Large intestine (tissue), 3 donors: ENCODE data around the gene STK11. TPM values are rescaled to one million over a fixed set of nuclear protein-coding genes. Genes with fewer than 3 reads are reported as not detected.

Source experiments
- DNase-seq, 2 donors: peaks; one replicate each; pipeline versions ENCODE4 v3.0.0 to v3.0.0-alpha.2; 2013
- H3K27ac ChIP-seq: one replicate; pipeline ENCODE4 v1.5.1; 2013; ENCODE audit warnings: low read length
- H3K27me3 ChIP-seq: 2 replicates; pipeline ENCODE4 v1.6.1; 2013; ENCODE audit warnings: low read length; ENCODE audit not compliant: control insufficient read depth, insufficient read depth
- H3K36me3 ChIP-seq: 2 replicates; pipeline ENCODE4 v1.6.1; 2013; ENCODE audit warnings: low read length; ENCODE audit not compliant: control insufficient read depth, insufficient read depth
- H3K4me1 ChIP-seq: one replicate; pipeline ENCODE4 v1.6.1; 2013; ENCODE audit warnings: low read length; ENCODE audit not compliant: control insufficient read depth, insufficient read depth
- H3K4me3 ChIP-seq: one replicate; pipeline ENCODE4 v1.5.1; 2013; ENCODE audit warnings: low read length
- H3K9me3 ChIP-seq: one replicate; pipeline ENCODE4 v1.6.1; 2013; ENCODE audit warnings: mild to moderate bottlenecking, low read depth, low read length, moderate library complexity; ENCODE audit not compliant: control insufficient read depth
- WGBS: methylation state at CpG from one replicate; pipeline ENCODE4 v1.1.5; 2013; ENCODE audit warnings: low lambda C conversion rate; ENCODE audit not compliant: insufficient coverage; 5-methylcytosine and 5-hydroxymethylcytosine counted together
- polyA plus RNA-seq: library from polyadenylated mRNA; unstranded; fragments of 120-200 nt; gene quantifications from one replicate; pipeline ENCODE4 v1.2.1, GENCODE V29; 2013

STK11 gene
- polyA plus RNA-seq, 1 donor, result 67.1 TPM

DNA sequence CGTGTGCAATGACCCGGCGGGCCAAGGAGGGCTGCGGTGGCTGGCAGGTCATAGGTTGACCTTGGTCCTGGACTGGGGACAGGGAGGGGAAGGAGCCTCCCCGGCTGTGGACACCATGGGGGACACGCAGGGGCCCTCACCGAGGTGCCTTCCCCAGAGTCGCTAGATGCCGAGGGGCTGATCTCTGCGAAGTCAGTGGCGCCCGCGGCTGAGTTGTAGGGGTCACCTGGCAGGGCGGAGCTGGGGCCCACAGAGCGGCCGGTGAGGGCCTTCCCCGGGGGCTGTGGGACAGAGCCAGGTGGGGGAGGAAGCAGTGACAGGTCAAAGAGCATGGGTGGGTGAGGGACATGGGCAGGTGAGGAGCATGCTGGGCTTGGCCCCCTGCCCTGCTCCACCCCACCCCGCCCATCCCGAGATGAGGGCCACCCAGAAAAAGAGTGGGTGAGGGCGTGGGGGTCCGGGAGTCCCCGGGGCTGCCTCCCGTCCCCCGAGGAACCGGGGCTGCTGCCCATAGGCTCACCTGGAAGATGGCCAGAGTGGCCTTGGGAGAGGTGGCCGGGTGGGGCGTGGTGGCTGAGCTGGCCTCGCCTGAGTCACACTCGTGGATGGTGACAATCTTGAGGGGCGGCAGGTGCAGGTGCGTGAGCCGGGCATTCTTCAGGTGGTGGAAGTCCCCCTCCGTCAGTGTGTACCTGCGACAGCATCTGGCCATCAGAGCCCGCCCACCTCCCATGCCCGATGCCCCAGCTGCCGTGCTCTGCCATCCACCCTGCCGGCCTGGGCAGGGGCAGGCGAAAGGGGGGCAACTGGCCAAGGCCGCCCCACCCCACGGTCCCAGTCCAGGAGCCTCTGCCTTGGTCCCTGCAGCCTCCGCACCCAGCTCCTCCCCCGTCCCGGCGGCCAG lies 28.7 kb downstream of the STK11 start:
- WGBS, result no CpG with 5 or more reads among the region's 45 CpGs
- peaks cover 38% of the 10 kb centered on the region for H3K4me1 ChIP-seq
- no peaks in the 10 kb centered on the region for H3K36me3 ChIP-seq
- H3K4me3 ChIP-seq, result no peak overlapping the region
- peaks cover 13% of the 10 kb centered on the region for H3K9me3 ChIP-seq
- H3K27ac ChIP-seq, result no peak overlapping the region
- no peak for DNase-seq
- peaks cover 23% of the 10 kb centered on the region for H3K27me3 ChIP-seq

DNA sequence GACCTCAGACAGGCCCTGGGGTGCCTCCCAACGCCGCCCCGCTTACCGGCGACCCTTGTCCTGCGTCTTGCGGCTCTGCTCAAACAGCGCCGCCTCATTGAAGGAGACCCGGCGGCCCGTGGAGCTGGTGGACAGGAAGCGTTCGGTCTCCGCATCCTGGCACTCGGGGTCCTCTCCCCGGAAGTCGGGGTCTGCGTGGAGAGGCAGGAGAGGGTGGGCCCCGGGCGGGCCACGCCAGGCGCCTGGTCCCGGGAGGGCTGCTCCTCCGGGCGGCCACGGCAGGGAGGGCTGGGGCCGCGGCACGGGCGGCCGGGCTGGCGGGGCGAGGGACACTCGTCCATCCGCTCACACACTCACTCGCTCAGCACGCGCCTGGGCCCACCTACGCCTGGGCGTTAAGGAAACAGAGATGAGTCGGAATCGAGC lies 29.4 kb downstream of the STK11 start:
- peaks cover 23% of the 10 kb centered on the region for H3K27me3 ChIP-seq
- WGBS, result no CpG with 5 or more reads among the region's 43 CpGs
- no peak for DNase-seq
- H3K36me3 ChIP-seq, result no peaks in the 10 kb centered on the region
- H3K4me3 ChIP-seq, result no peak overlapping the region
- no peak overlapping the region for H3K27ac ChIP-seq
- peaks cover 44% of the 10 kb centered on the region for H3K4me1 ChIP-seq
- peaks cover 13% of the 10 kb centered on the region for H3K9me3 ChIP-seq

DNA sequence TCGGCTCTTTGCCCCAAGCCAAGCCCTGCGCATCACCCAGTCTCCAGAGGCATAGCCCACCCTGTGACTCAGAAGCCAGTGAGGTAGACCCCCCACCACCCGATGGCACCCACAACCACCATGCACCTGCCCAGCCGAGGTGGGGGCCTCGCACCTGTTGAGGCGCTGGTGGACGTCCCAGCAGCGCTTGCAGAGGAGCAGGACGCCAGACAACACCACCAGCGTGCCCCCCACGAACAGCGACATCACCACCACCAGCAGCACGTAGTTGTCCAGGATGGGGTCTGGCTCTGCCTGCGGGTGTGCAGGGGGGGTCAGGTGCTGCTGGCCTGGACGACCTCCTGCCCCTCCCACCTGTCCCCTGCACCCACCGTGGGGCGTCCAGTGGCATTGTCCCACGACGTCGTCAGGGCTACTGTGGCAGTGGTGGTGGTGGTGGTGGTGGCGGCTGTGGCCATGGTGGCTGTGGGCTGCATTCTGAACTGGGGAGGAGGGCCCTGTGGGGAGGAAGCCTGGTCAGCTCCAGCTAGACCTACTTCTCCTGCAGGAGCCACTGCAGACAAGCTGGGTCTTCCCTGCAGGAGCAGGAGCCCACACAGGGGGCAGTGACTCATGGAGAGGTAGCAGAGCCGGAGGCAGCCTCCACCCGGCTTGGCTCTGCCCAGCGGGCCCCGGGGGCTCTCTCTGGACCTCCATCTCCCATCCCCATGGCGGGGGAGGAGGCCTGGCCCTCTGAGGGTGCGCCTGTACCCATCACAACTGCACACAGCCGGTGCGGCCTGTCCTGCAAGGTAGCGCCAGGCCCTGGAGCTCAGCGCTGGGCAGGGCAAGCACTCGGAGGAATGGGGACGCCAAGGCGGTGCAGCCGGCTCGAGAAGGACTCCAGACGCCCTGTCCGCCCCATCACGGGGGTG lies 30.3 kb downstream of the STK11 start:
- DNase-seq, result no peak
- Histone ChIP-seq H3K9me3 (peaks cover 13% of the 10 kb centered on the region), H3K4me1 (peaks cover 42% of the 10 kb centered on the region), H3K27me3 (peaks cover 23% of the 10 kb centered on the region), H3K27ac (no peak overlapping the region), H3K4me3 (no peak overlapping the region), H3K36me3 (no peaks in the 10 kb centered on the region)
- WGBS, result no CpG with 5 or more reads among the region's 39 CpGs

DNA sequence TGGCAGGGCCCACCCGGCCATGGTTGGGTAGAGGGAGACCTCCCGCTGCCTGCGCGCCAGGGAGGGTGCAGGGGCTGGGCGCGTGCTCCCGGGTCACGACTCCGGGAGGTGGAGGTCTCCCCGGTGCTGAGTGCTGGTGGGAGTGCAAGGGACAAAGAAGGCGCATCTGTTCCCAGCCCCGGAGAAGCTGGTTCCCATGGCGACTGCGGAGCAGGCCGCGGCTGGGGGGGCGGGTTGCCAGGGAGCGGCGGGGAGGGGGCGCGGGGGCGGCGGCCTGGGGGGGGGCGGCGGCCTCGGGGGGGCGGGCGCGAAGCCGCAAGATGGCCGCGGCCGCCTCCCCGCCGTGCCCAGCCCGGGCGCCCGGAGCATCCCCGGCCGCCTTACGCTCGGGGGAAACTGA lies 31.0 kb downstream of the STK11 start:
- Histone ChIP-seq H3K27ac (no peak overlapping the region), H3K27me3 (peaks cover 23% of the 10 kb centered on the region), H3K4me3 (peak overlapping the region; percentile 53), H3K4me1 (peaks cover 43% of the 10 kb centered on the region), H3K36me3 (no peaks in the 10 kb centered on the region), H3K9me3 (peaks cover 13% of the 10 kb centered on the region)
- DNase-seq, result no peak
- WGBS, result no CpG with 5 or more reads among the region's 42 CpGs

DNA sequence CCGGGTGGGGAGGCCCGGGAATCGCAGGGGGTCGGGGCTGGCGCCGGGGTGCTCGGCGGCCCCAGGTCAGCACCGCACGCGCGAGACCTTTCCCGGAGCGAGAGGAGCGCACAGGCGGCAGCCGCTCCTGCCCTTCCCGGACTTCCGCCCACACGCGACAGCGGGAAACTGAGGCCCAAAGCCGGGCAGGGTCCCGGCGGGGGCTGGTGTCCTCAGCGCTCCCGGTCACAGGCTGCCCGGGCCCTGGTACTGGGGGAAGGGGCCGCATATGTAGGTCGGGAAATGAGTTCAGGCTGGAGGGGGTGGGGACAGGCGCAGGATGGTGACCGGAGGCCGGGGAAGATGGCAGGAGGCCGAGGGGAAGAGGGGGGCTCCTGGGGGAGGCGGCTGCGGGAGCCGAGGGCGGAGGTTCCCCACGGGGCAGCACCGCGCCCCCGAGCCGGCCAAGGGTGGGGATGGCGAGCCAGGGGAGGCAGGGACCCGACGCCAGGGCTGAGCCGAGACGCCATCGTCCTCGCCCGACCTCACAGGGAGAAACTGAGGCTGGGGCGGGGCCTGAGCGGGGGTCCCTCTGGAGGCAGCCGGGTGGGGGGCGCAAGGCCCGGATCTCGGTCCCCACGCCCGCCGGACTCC lies 31.6 kb downstream of the STK11 start:
- DNase-seq, result peak in 1 of 2 donors; percentile 44
- no CpG with 5 or more reads among the region's 60 CpGs for WGBS
- Histone ChIP-seq H3K27me3 (peaks cover 23% of the 10 kb centered on the region), H3K27ac (no peak overlapping the region), H3K4me3 (peak overlapping the region; percentile 53), H3K36me3 (no peaks in the 10 kb centered on the region), H3K9me3 (peaks cover 13% of the 10 kb centered on the region), H3K4me1 (peaks cover 39% of the 10 kb centered on the region)

DNA sequence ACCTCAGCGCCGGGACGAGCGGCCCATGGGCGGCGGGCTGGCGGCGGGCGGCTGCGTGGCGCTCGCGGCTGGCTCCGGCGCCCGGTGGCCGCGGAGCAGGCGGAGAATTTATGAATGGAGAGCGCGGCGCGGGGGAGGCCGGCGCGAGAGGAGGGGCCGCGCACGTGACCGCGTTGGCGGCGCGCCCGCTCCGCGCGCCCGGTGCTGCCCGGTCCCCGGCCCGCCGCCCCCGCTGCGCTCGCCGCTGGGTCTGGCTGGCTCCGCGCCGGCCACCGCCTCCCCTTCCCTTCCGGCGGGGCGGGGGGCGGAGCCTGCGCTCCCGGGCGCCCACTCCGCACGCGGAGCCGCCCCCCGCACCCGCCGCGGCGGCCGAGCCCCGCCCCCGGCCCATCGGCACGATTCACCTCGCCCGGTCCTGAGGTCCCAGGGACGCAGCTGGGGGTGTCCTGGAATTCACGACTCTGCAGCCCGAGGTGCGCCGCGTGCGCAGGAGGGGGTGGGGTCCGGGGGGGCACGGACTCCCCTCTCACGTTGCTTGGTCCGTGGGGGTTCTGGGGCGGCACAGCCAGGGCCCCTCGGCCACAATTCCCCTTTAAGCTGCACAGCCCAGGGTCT lies 32.3 kb downstream of the STK11 start, which contains the start of gene CBARP:
CBARP (minus strand) TSS at position 252 of the 615 bp plus-strand sequence. CDS start 1,905 bp downstream, outside the sequence.
- H3K4me3 ChIP-seq, result peak within 1 kb of the TSS; percentile 53
- H3K9me3 ChIP-seq, result peaks cover 13% of the 10 kb centered on the region
- peak within 1 kb of the TSS; percentile 31 for H3K27ac ChIP-seq
- peaks cover 23% of the 10 kb centered on the region for H3K27me3 ChIP-seq
- WGBS, result no CpG with 5 or more reads among the region's 87 CpGs
- H3K36me3 ChIP-seq, result no peaks in the 10 kb centered on the region
- H3K4me1 ChIP-seq, result peaks cover 38% of the 10 kb centered on the region
- peak in 1 of 2 donors; percentile 48 for DNase-seq

DNA sequence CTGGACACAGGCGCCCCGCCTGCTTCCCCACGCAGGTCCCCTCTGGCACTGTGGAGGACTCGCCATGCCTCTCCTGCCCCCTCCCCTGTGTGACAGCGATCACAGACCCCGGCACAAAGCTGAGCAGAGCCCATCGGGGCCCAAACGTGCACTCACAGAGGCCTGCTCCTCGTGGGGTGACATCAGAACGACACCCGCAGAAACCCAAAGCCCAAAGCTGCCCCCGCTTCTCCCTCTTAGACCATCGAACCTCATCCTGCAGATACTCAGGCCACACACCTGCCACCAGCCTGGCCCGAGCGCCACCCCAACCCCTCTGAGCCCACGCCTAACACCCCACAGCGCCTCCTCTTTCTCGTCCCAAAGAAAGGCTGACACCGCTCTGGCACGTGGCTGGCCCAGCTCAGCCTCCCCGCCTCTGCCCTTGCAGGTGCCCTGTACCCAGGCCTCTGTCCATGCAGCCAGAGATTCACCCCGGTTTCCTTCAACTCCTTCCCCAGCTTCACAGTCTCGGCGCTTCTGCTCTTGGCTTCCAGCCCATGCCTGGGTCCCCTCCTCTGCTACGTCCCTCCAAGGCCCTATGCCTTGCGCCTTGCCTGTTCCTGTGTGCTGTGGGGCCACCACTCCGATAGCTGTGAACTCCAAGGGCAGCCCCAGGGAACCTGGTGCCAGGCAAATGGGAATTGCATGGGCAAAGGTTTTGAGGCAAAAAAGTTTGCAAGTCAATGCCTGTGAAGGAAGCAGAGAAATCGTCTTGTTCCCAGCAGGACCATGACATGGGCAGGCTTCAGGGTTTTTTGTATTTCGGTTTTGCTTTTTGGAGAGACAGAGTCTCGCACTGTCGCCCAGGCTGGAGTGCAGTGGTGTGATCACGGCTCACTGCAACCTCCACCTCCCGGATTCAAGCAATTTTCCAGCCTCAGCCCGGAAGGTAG lies 33.1 kb downstream of the STK11 start:
- H3K27ac ChIP-seq, result peak overlapping the region; percentile 31
- H3K27me3 ChIP-seq, result peaks cover 23% of the 10 kb centered on the region
- no CpG with 5 or more reads among the region's 34 CpGs for WGBS

DNA sequence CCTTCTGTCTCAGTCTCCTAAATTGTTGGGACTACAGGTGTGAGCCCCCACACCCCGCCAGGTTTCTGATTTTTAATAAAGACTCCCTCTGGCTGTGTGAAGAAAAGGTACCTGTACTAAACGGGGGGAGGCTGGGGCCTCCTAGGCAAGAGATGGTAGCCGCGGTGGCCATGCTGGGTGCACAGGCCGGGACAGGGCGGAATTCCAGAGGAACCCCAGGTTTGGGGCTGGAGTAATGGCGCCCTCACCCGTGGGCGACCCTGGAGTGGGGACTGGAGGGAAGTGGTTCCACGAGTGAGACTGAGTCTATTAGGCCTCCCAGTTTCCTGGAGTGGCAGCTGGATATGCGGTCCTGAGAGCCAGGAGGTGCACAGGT lies 33.8 kb downstream of the STK11 start:
- peaks cover 45% of the 10 kb centered on the region for H3K4me1 ChIP-seq

More for the DNA sequence above, 33.1 kb downstream of the STK11 start:
- peak overlapping the region; percentile 42 for H3K4me3 ChIP-seq
- peaks cover 13% of the 10 kb centered on the region for H3K9me3 ChIP-seq
- DNase-seq, result no peak
- peaks cover 38% of the 10 kb centered on the region for H3K4me1 ChIP-seq
- H3K36me3 ChIP-seq, result no peaks in the 10 kb centered on the region

More for the DNA sequence above, 33.8 kb downstream of the STK11 start:
- H3K4me3 ChIP-seq, result no peak overlapping the region
- H3K27me3 ChIP-seq, result peaks cover 23% of the 10 kb centered on the region
- H3K9me3 ChIP-seq, result peaks cover 13% of the 10 kb centered on the region
- H3K27ac ChIP-seq, result peak overlapping the region; percentile 63
- DNase-seq, result no peak
- WGBS, result no CpG with 5 or more reads among the region's 11 CpGs
- H3K36me3 ChIP-seq, result peaks cover 3% of the 10 kb centered on the region
